Stimulated activated CD4-positive, alpha-beta T cell treated with anti-CD3 and anti-CD28 coated beads, Interleukin-1b, Interleukin-23, amount 100 ng/mL, for 4 hours (primary cell): ENCODE measurements around the gene PEMT.

Source experiments
- DNase-seq, 2 donors: peaks; one replicate each; pipeline ENCODE4 v3.0.0-alpha.2; 2020; ENCODE audit warnings: low read depth in 2 of 2

Gene PEMT

DNA sequence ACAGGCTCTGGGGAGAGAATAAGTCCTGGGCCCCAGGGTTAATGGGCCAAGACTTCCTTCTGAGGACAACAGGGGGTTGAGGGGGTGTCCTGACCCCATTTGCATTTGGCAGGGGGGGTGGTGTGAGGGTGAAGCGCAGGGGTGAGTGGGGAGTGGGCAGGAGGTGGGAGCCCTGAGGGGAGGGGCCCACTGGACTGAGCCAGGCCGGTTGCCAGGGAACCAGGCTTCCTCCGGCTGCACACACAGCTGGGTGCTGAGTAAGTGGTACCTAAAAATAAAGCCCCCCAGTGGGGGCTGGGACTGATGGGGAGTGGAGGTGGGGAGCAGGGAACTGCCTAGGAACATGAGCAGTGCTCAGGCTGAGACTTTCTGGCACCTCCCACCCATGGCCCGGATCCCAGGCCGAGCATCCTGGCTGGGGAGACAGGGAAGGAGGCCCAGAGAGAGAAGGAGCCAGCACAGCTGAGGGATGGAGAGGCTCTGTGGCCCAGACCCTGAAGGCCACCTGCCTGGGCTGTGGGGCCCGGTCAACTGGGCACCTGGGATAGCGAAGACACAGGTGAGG is 87.9 kb downstream of the PEMT start:
- no peak for DNase-seq

DNA sequence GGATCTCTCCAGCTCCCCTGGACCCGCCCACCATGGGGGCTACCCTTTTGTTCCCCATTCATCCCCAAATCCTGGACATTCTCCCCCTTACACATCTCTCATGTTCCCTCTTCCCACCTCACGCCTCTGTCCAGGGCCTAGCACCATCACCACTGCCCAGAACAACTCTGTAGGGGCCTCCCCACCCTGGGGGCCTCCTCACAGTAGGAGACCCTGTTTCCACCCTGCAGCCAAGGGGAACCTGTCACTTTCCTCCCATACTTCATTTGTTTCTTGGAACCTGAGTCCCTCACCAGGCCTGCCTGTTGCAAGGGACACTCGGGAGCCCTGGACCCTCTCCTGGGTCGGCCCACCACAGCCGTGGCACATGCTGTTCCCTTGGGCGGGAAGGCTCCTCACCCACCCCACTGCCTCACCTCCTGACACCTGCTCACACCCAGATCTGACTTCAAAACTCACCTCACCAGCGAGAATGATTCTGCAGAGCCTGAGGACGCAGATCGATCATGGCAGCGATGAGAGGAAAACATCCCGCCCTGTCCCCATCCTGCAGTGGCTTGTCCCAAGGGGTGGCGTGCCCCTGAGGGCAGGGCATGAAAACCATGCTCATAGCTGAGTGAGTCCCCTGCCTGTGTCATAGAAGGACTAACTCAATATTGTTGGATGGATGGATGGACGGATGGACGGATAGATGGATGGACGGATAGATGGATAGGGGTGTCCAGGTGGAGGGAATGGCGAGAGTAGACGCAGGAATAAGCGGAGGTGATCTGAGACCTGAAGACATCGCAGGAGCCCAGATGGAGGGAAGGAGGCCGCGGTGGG is 88.6 kb downstream of the PEMT start:
- no peak for DNase-seq

DNA sequence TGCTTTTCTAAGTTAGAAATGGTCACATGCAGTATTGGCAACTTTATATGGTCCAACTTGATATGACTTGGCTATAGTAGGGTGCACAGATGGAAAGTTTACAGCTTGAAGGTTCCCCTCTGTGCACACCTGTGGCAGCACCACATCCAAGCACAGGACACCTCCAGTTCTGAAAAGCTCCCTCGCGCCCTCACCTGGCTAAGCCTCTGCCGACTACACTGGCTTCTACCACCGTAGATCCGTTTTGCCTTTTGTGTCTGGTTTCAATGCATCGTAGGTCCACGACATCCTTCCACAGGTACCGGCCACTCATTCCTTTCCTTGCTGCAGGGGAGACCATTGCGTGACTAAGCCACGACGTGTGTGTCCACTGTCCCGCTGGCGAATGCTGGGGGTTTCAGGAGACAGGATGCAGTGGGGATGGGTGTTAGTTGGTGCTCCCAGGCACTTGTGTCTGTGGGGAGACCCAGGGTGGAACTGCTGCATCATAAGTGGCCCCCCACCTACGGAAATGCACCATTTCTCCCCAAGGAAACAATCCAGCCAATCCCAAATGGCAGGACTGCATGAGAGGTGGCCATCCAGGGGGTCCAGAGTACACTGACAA is 90.4 kb downstream of the PEMT start:
- no peak for DNase-seq

DNA sequence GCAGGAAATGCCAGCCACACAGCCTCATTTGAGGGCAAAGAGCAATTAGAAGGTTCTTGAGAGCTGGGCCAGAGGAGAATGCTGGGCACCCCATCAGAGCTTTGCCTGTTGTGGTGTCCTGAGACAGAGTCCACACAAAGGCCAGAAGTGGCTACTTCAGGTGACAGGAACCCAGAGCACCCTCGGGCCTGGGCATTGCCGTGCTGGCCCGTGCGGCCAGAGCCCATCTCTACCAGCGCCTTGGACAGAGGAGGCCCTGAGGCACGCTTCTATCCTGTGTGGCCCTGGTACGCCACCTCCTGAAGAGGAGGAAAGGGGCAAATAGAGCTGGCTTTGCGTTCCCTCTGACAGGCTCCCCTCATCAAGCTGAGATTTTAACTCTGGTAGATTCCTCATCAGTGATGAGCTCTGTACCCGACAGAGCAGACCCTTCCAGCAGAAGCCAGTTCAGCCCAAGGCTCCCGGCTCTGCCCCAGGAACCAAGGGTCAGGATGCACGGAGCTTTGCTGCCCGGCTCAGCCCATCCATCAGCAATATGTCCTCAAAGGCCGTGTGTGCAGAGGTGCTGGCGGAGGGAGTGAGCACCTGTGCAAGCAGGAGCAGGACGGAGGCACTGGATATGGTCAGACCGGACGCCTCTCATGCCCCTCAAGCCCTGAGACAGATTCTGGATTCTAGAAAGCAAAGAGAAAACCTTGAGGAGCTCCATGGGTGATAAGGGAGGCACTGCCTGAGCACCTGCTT is 91.9 kb downstream of the PEMT start:
- DNase-seq: no peak

DNA sequence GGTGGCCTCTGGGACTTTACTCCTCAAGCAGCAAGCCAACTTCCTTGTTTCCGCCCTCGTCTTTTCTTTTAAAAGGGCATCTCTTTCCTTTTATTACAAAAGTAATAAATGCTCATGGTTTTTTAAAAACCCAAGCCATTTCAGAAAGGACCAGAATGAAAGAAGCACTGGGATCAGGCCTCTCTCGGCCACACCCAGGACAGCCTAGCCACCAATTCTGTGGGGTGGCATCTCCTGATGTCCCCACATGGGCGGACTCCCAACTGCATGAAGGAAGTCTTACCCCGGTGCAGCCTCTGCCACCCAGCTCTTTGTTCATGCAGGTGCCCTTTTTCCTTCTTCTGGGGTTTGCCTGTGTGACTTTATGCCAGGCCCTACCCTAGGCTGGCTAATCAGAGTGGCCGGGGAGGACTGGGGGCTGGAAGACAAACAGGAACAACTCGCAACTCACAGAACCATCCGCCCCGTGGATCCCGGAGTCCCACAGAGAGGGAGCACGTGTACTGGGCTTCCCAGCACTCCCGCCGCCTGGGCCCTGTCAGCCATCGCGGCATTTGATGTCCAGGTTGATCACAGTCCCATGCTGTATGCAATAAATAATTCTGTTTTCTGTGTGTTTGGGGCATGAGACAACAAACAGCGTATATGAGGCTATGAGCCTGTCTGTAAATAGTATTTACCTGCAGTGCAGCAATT is 92.8 kb downstream of the PEMT start:
- DNase-seq: no peak

DNA sequence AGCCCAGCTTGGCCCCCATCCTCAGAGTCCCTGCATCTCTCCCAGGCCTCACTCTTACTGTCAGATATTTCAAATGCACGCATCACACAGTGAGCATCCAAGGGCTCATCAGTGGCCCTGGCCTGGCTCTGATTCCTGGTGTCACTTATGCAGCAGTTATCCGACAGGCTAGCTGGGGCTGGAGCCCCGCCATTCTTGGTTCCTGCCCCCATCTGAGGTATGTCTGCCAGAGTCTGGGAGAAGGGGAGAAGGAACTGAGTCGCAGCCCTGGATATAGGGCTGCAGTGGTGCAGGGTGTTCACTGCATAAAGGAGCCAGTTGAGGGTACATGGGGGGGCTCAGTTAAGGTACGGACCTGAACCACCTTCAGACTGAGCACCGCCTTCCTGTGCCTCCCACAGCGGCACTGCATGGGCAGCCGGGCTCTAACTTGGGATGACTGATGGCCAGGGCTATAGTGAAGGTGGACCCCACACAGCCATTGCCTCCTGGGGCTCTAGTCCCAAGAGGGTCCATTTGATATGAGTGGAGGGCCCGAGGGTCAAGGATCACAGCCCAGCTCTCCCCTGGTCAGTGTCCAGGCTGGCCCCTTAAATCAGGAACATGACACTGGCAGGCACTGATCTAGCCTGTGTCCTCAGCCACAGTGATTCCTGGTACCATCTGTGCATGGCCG is 93.5 kb downstream of the PEMT start:
- DNase-seq: no peak

DNA sequence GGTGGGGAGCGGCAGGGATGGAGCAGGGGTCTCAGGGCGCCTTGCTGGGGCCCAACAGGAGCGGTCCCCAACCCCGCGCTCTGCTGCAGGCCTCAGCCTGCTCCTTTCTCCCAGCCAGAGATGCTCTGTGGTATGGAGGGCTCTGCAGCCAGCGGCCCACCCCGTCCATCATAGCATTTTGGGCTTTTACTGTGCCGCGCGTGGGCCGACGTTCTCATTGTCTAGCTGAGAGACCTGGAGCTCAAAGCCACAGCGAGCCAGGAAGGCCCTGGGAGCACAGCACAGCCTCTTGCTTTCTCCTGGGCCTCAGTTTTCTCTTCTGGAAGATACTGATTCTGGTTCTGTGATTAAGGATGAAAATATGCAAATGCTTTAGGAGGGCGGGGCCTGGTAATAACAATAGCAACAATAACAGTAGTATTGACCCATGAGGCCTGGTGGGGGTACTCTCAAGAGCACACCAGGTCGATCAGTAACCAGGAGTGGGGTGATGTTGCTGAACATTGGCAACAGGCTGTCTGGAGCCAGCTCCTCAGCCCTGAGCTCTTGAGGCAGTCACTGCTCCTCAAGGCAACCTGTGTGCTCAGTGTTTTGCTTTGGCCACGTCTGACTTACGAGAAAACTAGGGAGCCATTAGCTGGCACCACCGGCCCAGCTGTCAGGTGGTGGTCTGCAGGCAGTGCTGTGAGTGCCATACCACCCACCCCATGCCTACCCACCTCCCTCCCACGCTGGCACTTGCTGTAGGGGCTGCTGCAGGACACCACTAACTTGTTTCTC is 94.3 kb downstream of the PEMT start:
- no peak for DNase-seq

DNA sequence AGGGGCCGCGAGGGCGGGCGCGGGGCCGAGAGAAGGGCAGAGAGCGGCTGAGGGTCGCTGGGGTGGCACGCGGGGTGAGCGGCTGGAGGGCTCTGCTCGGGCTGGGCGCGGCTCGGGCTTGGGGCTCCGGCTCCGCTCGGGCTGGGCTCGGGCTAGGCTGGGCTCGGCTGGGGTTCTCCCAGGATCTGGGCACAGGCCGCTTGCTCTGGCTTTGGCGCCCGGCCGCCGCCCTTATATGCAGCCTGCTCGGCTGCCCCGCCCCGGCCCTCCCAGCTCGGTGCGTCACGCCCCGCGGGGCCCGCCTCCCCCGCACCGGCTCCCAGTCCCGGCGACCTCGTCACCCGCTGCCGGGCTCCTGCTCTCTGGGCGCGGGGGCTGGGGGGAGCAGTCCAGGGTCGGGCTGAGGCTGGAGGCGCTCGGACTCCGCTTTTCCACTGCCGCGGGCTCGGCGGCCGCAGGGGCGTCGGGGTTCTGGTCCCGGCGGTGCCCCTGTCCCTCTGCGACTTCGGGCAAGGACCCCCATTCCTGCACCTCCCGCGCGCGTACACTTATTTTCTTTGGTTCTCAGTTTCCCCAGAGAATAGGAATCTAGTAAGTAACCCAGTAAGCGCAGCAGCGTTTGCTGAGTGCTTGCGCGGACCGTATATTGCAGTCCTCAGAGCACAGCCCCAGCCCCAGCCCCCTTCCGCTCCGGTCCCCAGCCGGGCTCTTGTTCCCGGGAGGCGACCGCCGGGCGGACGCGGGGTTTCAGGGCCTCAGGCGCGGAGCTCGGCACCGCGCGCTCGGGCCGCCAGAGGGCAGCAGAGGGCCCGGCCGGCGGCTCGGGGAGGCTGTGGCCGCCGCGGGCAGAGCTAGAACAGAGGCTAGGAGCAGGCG is 95.1 kb downstream of the PEMT start, which contains the start of gene RASD1:
Gene RASD1, minus strand, starts transcription at position 207 of the 876 bp plus-strand sequence. CDS start 214 bp downstream, outside the sequence.
- peak; percentile 73 to 79 for DNase-seq

DNA sequence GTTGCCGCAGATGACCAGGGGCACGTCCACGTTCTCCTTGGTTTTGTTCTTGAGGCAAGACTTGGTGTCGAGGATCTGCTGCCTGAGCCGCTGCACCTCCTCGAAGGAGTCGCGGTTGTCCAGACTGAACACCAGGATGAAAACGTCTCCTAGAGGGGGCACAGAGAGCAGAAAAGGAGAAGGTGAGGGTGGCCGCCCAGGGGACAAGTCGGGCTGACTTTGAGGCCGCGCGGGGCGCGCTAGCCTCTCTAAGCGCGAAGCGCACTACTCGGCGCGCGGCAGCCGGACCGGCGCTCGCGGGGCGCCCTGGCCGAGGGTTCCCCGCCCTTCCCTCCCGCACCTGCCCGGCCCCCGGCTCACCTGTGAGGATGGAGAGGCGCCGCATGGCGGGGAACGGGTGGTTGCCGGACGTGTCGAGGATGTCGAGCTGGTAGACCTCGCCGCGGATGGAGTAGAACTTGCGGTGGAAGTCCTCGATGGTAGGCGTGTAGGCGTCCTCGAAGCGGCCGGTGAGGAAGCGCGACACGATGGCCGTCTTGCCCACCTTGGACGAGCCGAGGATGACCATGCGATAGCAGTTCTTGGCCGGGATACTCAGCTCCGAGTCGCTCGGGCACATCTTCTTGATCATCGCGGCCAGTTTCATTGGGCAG is 95.8 kb downstream of the PEMT start:
- DNase-seq: no peak

DNA sequence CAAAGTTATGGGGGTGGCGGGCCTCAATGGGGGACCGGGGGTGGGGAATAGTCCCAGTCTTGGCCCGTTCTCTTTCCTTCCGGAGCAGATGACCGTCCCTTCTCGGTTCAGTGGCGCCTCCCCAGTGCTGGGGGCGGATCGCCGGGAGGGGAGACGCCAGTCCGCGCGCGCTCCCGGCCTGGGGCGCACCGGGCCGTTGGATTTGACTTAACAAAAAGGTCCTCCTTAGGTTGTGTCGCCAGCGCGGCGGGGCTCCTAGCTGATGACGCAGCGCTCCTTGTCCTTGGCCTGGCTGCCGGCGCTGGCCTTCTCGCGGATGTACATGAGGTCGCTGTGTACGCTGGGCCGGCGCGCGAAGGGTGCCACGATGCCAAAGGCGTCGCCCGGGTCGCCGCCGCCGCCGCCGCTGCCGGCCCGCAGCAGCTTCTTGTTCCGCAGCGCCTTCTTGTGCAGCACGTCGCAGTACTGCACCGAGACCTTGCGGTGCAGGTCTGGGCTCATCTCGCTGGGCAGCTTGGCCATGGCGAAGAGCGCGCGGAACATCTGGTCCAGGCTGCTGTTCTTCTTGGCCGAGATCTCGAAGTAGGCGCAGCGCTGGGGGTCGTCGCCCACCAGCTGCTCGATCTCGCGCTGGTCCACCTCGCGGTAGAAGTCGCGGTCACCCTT is 96.5 kb downstream of the PEMT start:
- no peak for DNase-seq

DNA sequence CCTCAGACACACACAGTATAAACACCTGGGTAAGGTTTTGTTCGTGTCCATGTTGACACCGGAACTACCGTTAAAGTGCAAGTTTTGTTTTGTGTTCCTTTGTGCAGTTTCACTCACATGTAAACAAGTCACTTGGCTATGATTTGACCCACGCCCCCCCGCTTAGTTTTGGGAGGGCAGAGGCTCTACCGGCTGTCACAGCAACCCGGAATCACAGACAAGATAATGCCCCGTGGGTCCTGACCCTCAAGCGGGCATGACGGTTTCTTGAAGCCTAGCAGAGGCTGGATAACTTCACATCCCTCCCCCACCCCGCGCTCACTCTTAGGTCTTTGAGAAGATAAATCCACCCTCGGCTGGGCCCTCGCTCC is 97.0 kb downstream of the PEMT start:
- no peak for DNase-seq

DNA sequence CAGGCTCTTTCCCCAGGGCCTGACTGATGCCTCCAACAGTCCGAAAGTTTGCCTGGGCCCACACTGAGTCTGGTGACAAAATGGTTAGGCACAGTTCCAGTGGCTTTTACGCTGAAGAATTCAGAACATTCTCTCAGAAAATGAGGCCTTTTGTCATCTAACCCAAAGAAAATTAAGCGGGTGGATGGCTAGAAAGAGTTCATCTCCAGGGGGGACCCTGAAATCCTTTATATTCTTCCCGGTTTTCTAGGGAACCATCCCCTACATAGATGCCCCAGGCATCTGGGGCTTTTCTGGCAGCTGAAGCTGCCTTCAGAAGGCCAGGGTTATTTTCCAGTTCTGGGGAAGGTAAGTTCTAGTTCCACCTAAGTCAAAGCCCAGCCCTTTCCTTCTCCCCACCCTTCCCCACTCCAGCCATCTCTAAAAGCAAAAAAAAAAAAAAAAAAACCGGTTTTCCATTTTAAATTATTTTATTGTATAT is 97.5 kb downstream of the PEMT start:
- DNase-seq: no peak

DNA sequence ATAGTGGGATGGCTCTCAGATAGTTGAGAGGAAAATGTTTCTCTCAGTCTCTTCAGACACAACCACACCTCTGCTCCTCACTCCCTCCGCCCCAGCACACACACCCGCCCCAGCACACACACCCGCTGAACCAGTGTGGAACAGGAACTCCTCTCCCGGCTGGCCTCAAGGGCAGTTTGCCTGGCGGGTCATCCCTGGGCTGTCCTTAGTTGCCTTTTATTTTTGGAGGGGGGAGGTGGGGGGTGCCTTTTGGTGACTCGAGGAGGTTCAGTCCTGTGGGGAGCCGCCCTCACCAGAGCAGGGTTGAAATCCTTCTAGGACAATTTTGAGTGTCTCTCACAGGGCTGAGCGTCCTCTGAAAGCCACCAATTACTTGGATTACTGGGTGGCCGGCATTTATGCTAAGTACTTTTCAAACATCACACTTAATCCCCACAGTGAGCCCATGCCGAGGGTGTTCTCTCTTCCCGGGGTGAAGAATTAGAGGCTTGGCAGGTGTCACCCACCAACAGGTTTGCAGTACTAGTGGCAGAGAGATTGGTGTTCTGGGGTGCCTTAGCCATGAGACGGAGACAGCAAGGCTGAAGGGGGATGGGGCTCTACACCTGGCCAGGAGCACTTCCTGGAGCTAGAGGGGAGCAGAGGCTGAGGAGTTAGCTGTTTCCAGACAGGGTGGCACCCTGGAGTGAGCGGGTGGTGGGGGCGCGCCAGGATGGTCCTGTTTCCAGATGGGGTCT is 98.1 kb downstream of the PEMT start:
- DNase-seq: no peak

DNA sequence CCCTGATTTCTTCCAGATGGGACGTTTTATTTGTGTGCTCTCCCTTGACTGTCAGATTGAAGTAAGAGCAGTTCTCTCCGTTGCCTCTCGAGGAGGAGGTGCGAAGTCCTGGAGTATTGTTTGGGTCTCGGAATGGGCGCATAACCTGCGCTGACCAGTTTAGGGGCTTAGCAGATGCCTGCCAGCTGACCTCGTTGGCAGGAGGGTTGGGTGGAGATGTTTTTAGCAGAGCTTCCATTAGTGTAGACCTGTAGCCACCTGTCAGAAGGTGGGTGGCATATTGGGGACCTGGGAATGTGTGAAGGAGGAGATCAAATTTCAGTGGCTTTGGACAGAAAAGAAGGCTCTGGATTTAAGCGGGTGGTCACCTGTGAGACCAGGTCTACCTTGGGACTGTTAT is 98.9 kb downstream of the PEMT start:
- no peak for DNase-seq

DNA sequence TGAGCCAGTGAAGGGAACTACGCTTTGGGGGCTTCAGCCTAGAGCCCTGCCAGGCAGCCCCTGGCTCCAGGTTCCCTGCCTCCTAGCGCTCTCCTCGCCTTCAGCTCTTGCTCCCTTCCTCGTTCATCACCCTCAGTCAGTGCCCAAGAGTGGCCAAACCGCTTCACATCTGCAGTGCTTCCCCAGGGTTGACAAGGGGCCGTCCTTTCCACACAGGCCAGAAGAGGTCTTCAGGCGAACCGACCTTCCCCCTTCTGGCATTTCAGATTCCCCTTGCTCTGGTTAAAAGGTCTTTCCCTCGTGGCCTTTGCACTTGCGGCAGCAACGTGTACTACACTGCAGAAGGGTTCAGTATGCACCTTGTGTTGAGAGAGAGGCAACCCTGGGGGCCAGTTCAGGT is 99.4 kb downstream of the PEMT start:
- DNase-seq: no peak

DNA sequence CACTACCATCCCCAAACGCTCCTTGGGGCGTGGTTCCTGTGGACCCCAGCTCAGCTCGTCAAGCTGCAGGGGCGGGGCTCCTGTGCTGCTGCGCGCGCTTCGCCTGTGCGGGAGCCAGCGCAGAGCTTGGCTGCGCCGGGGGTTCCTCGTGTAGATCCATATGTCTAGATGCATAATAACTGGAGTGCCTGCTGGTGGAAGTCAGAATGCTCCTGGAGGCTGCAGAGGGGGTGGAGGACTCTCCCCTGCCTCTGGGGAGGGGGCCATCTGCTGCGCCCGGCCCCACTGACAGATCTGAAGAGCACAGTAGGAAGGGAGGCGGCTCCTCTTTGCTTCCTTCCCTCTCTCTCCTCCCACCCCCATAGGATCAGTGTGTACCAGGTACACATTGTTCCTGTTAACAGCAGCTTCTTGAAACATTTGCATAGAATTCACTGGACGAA is 99.9 kb downstream of the PEMT start:
- DNase-seq: no peak

DNA sequence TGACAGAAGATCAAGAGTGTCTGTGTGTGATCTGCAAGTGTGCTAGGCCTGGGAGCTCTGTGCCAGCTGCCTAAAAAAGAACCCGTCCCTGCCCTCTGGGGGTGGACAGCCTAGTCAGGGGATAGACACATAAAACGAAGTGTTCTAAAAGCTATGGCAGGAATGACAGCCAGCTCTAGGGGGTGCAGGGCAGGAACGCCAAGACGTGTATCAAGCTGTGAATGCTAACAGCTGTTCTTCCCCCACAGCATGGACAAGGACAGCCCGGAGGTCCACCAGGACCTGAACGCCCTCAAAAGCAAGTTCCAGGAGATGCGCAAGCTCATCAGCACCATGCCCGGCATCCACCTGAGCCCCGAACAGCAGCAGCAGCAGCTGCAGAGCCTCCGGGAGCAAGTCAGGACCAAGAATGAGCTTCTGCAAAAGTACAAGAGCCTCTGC is 100.5 kb downstream of the PEMT start:
- DNase-seq: no peak
